IMR-90 (cell line): ENCODE data around the gene NPPB. TPM values are rescaled to one million over a fixed set of nuclear protein-coding genes. Genes with fewer than 3 reads are reported as not detected.

Source experiments
- ATAC-seq: fragments of 200-7000 bp; cut with Tn5 transposase; 2 replicates; pipeline ENCODE4 v1.9.1; 2020; ENCODE audit warnings: low read depth, mild to moderate bottlenecking, moderate library complexity
- BruUV-seq: library from RNA; stranded (reverse); fragments of 400-500 nt; replicated peaks from 2 replicates; lab custom pipeline; 2021; lab: Mats Ljungman, UMichigan
- CTCF ChIA-PET: fragments of 300-600 bp; formaldehyde crosslinking; extraction: SDS; loops from one replicate; lab custom pipeline; 2021; ENCODE audit warnings: antibody characterized with exemption; lab: Yijun Ruan, JAX
- POLR2A ChIA-PET: fragments of 300-600 bp; sonication (Branson Sonifier 250); formaldehyde crosslinking; loops from one replicate; lab custom pipeline; 2022; ENCODE audit warnings: antibody characterized with exemption; ENCODE audit not compliant: unreplicated experiment; lab: Charles Lee
- DNase-seq: peaks from one replicate; pipeline ENCODE4 v3.0.0; 2013
- H2AFZ ChIP-seq: replicated peaks from 2 replicates; pipeline ENCODE3; 2013; ENCODE audit warnings: low read length, mild to moderate bottlenecking; ENCODE audit not compliant: poor library complexity
- H2AK5ac ChIP-seq: 2 replicates; pipeline ENCODE4 v1.6.1; 2013; ENCODE audit warnings: low read depth, low read length, inconsistent platforms
- H2AK9ac ChIP-seq: replicated peaks from 2 replicates; pipeline ENCODE3; 2013; ENCODE audit warnings: mild to moderate bottlenecking, low read depth, low read length, moderate library complexity; ENCODE audit not compliant: poor library complexity
- H2BK120ac ChIP-seq: 2 replicates; pipeline ENCODE4 v1.6.1; 2013; ENCODE audit warnings: low read depth, low read length, inconsistent platforms
- H2BK15ac ChIP-seq: 3 replicates; pipeline ENCODE4 v1.6.1; 2013; ENCODE audit warnings: low read depth, low read length, inconsistent platforms
- H2BK20ac ChIP-seq: 2 replicates; pipeline ENCODE4 v1.6.1; 2013; ENCODE audit warnings: low read depth, mild to moderate bottlenecking, inconsistent platforms, low read length, moderate library complexity
- H2BK5ac ChIP-seq: 2 replicates; pipeline ENCODE4 v1.6.1; 2013; ENCODE audit warnings: mild to moderate bottlenecking, low read depth, low read length, inconsistent platforms; ENCODE audit not compliant: poor library complexity, severe bottlenecking
- H3K14ac ChIP-seq: replicated peaks from 2 replicates; pipeline ENCODE4 v1.6.1; 2013; ENCODE audit warnings: low read depth, low read length, inconsistent platforms
- H3K18ac ChIP-seq: 2 replicates; pipeline ENCODE4 v1.6.1; 2013; ENCODE audit warnings: low read depth, low read length, control low read depth
- H3K23ac ChIP-seq: 2 replicates; pipeline ENCODE4 v1.6.1; 2013; ENCODE audit warnings: low read depth, low read length, inconsistent platforms
- H3K27ac ChIP-seq: 2 replicates; pipeline ENCODE4 v1.5.1; 2013; ENCODE audit warnings: mild to moderate bottlenecking, control low read depth, low read length; ENCODE audit not compliant: insufficient read depth
- H3K27me3 ChIP-seq: 2 replicates; pipeline ENCODE4 v1.6.1; 2013; ENCODE audit warnings: low read length; ENCODE audit not compliant: control insufficient read depth, insufficient read depth
- H3K36me3 ChIP-seq: 2 replicates; pipeline ENCODE4 v1.6.1; 2013; ENCODE audit warnings: low read length, mixed read lengths; ENCODE audit not compliant: control insufficient read depth, insufficient read depth
- H3K4ac ChIP-seq: 2 replicates; pipeline ENCODE4 v1.6.1; 2013; ENCODE audit warnings: low read depth, low read length, inconsistent platforms
- H3K4me1 ChIP-seq: 2 replicates; pipeline ENCODE4 v1.6.1; 2013; ENCODE audit warnings: low read length, mixed read lengths; ENCODE audit not compliant: control insufficient read depth, insufficient read depth
- H3K4me2 ChIP-seq: 2 replicates; pipeline ENCODE4 v1.6.1; 2013; ENCODE audit warnings: low read depth, mild to moderate bottlenecking, control low read depth, low read length, moderate library complexity
- H3K4me3 ChIP-seq: 2 replicates; pipeline ENCODE4 v1.5.1; 2013; ENCODE audit warnings: low read depth, mild to moderate bottlenecking, control low read depth, low read length, moderate library complexity; ENCODE audit not compliant: insufficient read depth
- H3K56ac ChIP-seq: 2 replicates; pipeline ENCODE4 v1.6.1; 2013; ENCODE audit warnings: low read length, inconsistent platforms; ENCODE audit not compliant: insufficient read depth; ENCODE audit errors: extremely low read depth
- H3K79me1 ChIP-seq, 2 experiments: 2 replicates each; pipeline ENCODE4 v1.6.1; 2013; ENCODE audit warnings: low read length in 2 of 2, inconsistent platforms in 1 of 2, low read depth in 1 of 2
- H3K9ac ChIP-seq: 2 replicates; pipeline ENCODE4 v1.6.1; 2013; ENCODE audit warnings: low read depth, low read length, control low read depth
- H3K9me1 ChIP-seq: 2 replicates; pipeline ENCODE4 v1.6.1; 2013; ENCODE audit warnings: low read length, inconsistent platforms; ENCODE audit not compliant: insufficient read depth
- H3K9me3 ChIP-seq: 2 replicates; pipeline ENCODE4 v1.6.1; 2013; ENCODE audit warnings: low read length; ENCODE audit not compliant: control insufficient read depth, insufficient read depth
- H4K20me1 ChIP-seq: 2 replicates; pipeline ENCODE4 v1.6.1; 2013; ENCODE audit warnings: low read length, inconsistent platforms; ENCODE audit not compliant: insufficient read depth
- H4K5ac ChIP-seq: 2 replicates; pipeline ENCODE4 v1.6.1; 2013; ENCODE audit warnings: mild to moderate bottlenecking, low read depth, low read length, control low read depth
- H4K8ac ChIP-seq, 2 experiments: 2 replicates each; pipeline ENCODE4 v1.6.1; 2013; ENCODE audit warnings: low read depth in 2 of 2, low read length in 2 of 2, control low read depth in 1 of 2, inconsistent platforms in 1 of 2
- H4K91ac ChIP-seq: 2 replicates; pipeline ENCODE4 v1.6.1; 2013; ENCODE audit warnings: low read depth, low read length, inconsistent platforms; ENCODE audit not compliant: insufficient read depth
- BHLHE40 ChIP-seq: fragments of 150-350 bp; IDR thresholded peaks from 2 replicates; pipeline ENCODE4 v1.6.1; 2016; ENCODE audit warnings: mild to moderate bottlenecking, low read depth, low read length
- CEBPB ChIP-seq: IDR thresholded peaks from 2 replicates; pipeline ENCODE4 v1.6.1; 2012; ENCODE audit warnings: low read depth, low read length, improper control_type of control experiment
- CHD1 ChIP-seq: IDR thresholded peaks from 2 replicates; pipeline ENCODE4 v1.6.1; 2012; ENCODE audit warnings: low read depth, low read length, improper control_type of control experiment
- FOS ChIP-seq: fragments of 150-350 bp; IDR thresholded peaks from 2 replicates; pipeline ENCODE4 v1.6.1; 2016; ENCODE audit warnings: low read depth, low read length
- MAFK ChIP-seq: IDR thresholded peaks from 2 replicates; pipeline ENCODE4 v1.6.1; 2012; ENCODE audit warnings: low read depth, low read length, improper control_type of control experiment
- MAZ ChIP-seq: IDR thresholded peaks from 2 replicates; pipeline ENCODE4 v1.6.1; 2012; ENCODE audit warnings: low read depth, mild to moderate bottlenecking, low read length, improper control_type of control experiment, moderate library complexity, borderline replicate concordance
- MXI1 ChIP-seq: IDR thresholded peaks from 2 replicates; pipeline ENCODE4 v1.6.1; 2012; ENCODE audit warnings: low read depth, mild to moderate bottlenecking, low read length, moderate library complexity, borderline replicate concordance
- NFE2L2 ChIP-seq: fragments of 150-350 bp; IDR thresholded peaks from 2 replicates; pipeline ENCODE4 v1.6.1; 2016; ENCODE audit warnings: low read depth, mild to moderate bottlenecking, low read length
- POLR2A ChIP-seq: IDR thresholded peaks from 2 replicates; pipeline ENCODE4 v1.6.1; 2012; ENCODE audit warnings: mild to moderate bottlenecking, low read depth, low read length
- RAD21 ChIP-seq: IDR thresholded peaks from 2 replicates; pipeline ENCODE4 v1.6.1; 2012; ENCODE audit warnings: low read length, improper control_type of control experiment
- RFX5 ChIP-seq: IDR thresholded peaks from 2 replicates; pipeline ENCODE4 v1.8.0; 2012; ENCODE audit warnings: low read depth, mild to moderate bottlenecking, low read length, moderate library complexity
- WGBS, 2 experiments: methylation state at CpG; one replicate each; pipeline versions ENCODE4 v1.1.5 to v1.1.7; 2013; ENCODE audit warnings: missing lambda C conversion rate in 2 of 2; ENCODE audit not compliant: insufficient read length in 1 of 2; ENCODE audit errors: extremely low coverage in 2 of 2; 5-methylcytosine and 5-hydroxymethylcytosine counted together
- dilution Hi-C: fragments of 300-500 bp; cut with HindIII; formaldehyde crosslinking; loops from one replicate; pipeline ENCODE4 v1.14.3; 2018; ENCODE audit warnings: low sequenced_read_pairs; ENCODE audit not compliant: unreplicated experiment
- in situ Hi-C: fragments of 300-500 bp; cut with MboI; formaldehyde crosslinking; loops from 3 replicates; pipeline ENCODE4 v1.14.3; 2019; ENCODE audit warnings: low sequenced_read_pairs, inconsistent platforms, mixed read lengths
- intact Hi-C: fragments of 100-400 bp; cut with micrococcal nuclease; formaldehyde crosslinking; loops from 2 replicates; pipeline ENCODE4 v1.10.0; 2022
- polyA plus RNA-seq, 3 experiments: library from polyadenylated mRNA; depleted of rRNA; stranded (reverse); fragments of >200 nt; gene quantifications; 2 replicates each; pipeline ENCODE4 v1.2.3, GENCODE V29; 2012; ENCODE audit warnings: low replicate concordance in 1 of 3
- total RNA-seq: library from RNA; depleted of rRNA; stranded (reverse); fragments of >200 nt; gene quantifications from 2 replicates; pipeline ENCODE4 v1.2.3, GENCODE V29; 2012
- TF ChIP-seq, protein P1 (sequence below): fragments of 150-350 bp; IDR thresholded peaks from 2 replicates; pipeline ENCODE4 v1.6.1; 2017; ENCODE audit warnings: mild to moderate bottlenecking, antibody characterized with exemption, low read length, low read depth
- TF ChIP-seq, protein P2 (sequence below): conservative IDR thresholded peaks from 2 replicates; pipeline ENCODE4 v1.5.1; 2012; ENCODE audit warnings: mild to moderate bottlenecking, low read depth, low read length, improper control_type of control experiment
- TF ChIP-seq, protein P3 (sequence below): fragments of 150-350 bp; IDR thresholded peaks from 2 replicates; pipeline ENCODE4 v1.6.1; 2016; ENCODE audit warnings: low read depth, mild to moderate bottlenecking, low read length, moderate library complexity, borderline replicate concordance

Gene NPPB
- total and polyA plus RNA-seq, 2 of the 4 experiments (the other 2 are of a cell fraction), result not detected

- Histone ChIP-seq H3K27me3 (peaks cover 48% of the 10 kb centered on the region), H2AK5ac (no peak overlapping the region), H3K9me1 (no peaks in the 10 kb centered on the region), H3K18ac (no peak overlapping the region), H4K5ac (no peak overlapping the region), H3K4me1 (no peaks in the 10 kb centered on the region), H3K79me1 (no peaks in the 10 kb centered on the region), H2AFZ (no peak overlapping the region), H3K4me2 (no peak overlapping the region), H3K14ac (no peak overlapping the region), H3K56ac (no peak overlapping the region), H3K36me3 (no peaks in the 10 kb centered on the region), H3K27ac (no peak overlapping the region), H2BK15ac (no peak overlapping the region), H3K9me3 (no peaks in the 10 kb centered on the region; the same call in 1 of the 2 replicates), H4K20me1 (no peaks in the 10 kb centered on the region), H3K9ac (no peak overlapping the region), H4K91ac (no peak overlapping the region), H3K23ac (no peak overlapping the region), H2BK120ac (no peak overlapping the region), H2BK20ac (no peak overlapping the region), H4K8ac (no peak overlapping the region), H3K4ac (no peak overlapping the region), H2AK9ac (no peak overlapping the region), H2BK5ac (no peak overlapping the region), H3K4me3 (no peak overlapping the region)
- CTCF ChIA-PET, result interaction anchor here (0.8 kb wide), 1 partner anchor 49 kb away, joined by 3 read pairs; no protein-coding TSS in a partner anchor
- dilution Hi-C loops, result no loop called here
- POLR2A ChIA-PET, result interaction anchor here (1.2 kb wide), 1 partner anchor 21 kb away, joined by 3 read pairs; no protein-coding TSS in a partner anchor
- TF ChIP-seq FOS, result no peak
- TF ChIP-seq, protein P1, sequence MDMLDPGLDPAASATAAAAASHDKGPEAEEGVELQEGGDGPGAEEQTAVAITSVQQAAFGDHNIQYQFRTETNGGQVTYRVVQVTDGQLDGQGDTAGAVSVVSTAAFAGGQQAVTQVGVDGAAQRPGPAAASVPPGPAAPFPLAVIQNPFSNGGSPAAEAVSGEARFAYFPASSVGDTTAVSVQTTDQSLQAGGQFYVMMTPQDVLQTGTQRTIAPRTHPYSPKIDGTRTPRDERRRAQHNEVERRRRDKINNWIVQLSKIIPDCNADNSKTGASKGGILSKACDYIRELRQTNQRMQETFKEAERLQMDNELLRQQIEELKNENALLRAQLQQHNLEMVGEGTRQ, result no peak
- no peak for TF ChIP-seq RFX5
- TF ChIP-seq CHD1, result no peak
- no peak for TF ChIP-seq CEBPB
- TF ChIP-seq, protein P2, sequence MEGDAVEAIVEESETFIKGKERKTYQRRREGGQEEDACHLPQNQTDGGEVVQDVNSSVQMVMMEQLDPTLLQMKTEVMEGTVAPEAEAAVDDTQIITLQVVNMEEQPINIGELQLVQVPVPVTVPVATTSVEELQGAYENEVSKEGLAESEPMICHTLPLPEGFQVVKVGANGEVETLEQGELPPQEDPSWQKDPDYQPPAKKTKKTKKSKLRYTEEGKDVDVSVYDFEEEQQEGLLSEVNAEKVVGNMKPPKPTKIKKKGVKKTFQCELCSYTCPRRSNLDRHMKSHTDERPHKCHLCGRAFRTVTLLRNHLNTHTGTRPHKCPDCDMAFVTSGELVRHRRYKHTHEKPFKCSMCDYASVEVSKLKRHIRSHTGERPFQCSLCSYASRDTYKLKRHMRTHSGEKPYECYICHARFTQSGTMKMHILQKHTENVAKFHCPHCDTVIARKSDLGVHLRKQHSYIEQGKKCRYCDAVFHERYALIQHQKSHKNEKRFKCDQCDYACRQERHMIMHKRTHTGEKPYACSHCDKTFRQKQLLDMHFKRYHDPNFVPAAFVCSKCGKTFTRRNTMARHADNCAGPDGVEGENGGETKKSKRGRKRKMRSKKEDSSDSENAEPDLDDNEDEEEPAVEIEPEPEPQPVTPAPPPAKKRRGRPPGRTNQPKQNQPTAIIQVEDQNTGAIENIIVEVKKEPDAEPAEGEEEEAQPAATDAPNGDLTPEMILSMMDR, result no peak
- TF ChIP-seq MAFK, result no peak
- TF ChIP-seq MAZ, result no peak
- no peak for TF ChIP-seq BHLHE40
- no peak for TF ChIP-seq POLR2A
- no peak for TF ChIP-seq RAD21
- no peak for TF ChIP-seq NFE2L2
- TF ChIP-seq MXI1, result no peak
- TF ChIP-seq, protein P3, sequence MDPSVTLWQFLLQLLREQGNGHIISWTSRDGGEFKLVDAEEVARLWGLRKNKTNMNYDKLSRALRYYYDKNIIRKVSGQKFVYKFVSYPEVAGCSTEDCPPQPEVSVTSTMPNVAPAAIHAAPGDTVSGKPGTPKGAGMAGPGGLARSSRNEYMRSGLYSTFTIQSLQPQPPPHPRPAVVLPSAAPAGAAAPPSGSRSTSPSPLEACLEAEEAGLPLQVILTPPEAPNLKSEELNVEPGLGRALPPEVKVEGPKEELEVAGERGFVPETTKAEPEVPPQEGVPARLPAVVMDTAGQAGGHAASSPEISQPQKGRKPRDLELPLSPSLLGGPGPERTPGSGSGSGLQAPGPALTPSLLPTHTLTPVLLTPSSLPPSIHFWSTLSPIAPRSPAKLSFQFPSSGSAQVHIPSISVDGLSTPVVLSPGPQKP, result no peak
- 78% methylated on average over 9 of the region's 19 CpGs; no CpG with 5 or more reads in 1 of the 2 experiments for WGBS, 2 experiments
- DNase-seq, result no peak
- in situ Hi-C loops, result no loop called here
- no TSS peak for BruUV-seq
- intact Hi-C loops, result no loop called here
- no peak for ATAC-seq
These were observed 28.4 kb upstream of the NPPB start for GRCh38 chr1:11886986-11887665.
